HG03575 (cell line): ENCODE measurements around the gene CCL7.

Experiments used
- ATAC-seq: cut with Tn5 transposase; IDR thresholded peaks from one replicate; pipeline ENCODE4 v1.9.1; 2021; ENCODE audit not compliant: unreplicated experiment, insufficient number of reproducible peaks, low FRiP score; ENCODE audit errors: extremely low read depth

CCL7 gene

DNA sequence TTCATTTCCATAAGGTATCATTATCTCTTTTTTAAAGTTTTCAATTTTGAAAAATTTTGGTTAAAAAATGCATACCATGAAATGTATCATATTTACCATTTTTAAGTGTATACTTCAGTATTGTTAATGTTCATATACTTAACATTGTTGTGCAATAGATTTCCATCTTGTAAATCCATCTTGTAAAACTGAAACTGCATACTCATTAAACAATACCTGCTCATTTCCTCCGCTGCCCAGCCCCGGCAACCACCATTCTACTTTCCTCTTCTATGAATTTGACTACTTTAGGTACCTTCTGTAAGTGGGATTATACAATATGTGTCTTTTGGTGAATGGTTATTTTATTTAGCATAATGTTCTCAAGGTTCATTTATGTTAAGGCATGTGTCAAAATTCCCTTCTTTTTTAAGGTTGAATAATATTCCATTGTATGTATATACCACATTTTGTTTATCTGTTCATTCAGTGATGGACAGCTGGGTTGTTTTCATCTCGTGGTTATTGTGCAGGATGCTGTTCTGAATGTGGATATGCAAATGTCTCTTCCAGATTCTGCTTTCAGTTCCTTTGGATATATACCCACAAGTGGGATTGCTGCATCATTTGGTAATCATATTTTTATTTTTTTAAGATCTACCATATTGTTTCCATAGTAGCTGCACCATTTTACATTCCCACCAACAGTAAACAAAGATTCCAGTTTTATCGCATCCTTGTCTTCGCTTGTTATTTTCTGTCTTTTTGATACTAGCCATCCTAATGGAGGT lies 8.3 kb upstream of the CCL7 start:
- ATAC-seq = no peak

DNA sequence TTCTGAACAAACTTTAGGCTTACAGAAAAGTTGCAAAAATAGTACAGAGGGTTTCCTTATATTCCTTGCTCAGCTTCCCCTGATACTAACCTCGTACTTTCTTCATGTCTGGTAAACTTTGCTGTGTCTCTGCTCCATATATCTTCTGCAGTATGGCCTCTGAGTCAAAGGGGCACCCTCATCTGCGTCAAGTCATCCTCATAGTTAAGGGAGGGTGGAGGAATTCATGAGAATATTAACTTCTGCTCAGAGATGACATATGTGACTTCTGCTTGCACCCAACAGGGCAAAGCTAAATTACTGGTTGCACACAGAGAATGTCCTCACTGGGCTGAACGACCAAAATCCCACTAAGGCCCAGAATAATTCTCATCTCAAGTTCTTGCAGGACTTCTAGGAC lies 4.3 kb upstream of the CCL7 start:
- ATAC-seq = no peak

DNA sequence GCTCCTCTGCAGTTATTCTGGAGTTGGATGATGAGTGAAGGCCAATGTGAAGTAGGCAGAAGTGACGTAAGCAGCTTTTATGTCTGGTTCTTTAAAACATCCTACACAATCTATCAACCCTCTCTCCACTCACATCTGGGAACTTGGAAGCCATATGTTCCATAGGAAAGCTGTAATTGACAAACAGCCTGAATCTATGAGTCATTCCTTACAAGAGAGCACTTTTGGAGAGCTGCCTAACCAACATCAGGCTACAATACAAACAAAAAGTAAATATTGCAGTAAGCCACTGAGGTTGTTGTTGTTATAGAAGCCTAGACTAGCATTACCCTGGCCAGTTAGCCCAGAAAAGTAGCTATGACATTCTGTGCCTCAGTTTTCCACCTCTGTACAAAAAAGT lies 5.9 kb downstream of the CCL7 start:
- no peak for ATAC-seq

DNA sequence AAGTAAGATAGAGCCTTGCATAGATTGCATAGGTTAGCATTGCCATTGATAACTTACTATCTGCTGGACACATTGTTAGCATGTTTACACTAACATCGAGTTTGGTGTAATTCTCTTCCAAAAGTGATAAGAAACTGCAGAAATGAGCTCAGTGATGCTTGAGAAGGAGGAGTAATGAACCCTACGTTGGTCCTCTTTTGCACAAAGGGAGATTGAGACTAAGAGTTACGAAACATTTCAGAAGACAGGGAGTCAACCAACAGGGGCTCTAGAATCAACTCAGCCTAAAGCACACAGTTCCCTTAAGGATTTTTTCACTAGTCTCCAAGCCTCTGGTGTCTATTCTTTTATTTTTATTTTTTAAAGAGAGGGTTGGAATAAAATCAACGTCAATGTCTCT lies 6.8 kb downstream of the CCL7 start:
- no peak for ATAC-seq

DNA sequence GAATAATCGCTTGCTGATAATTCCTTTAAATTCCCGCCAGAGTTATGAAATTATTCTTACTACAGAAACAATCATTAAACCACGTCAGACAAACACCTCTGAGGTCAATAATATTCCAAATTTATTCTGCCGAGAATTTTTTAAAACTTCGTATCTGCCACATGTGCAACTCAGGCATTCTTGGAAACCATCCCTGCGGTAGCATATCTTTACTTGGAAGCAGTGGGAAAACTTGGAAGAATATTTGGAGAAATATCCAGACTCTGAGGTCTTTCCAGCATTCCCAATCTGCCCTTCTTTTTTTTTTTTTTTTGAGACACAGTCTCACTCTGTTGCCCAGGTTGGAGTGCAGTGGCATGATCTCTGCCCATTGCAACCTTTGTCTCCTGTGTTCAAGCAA lies 13.6 kb downstream of the CCL7 start:
- ATAC-seq = no peak

DNA sequence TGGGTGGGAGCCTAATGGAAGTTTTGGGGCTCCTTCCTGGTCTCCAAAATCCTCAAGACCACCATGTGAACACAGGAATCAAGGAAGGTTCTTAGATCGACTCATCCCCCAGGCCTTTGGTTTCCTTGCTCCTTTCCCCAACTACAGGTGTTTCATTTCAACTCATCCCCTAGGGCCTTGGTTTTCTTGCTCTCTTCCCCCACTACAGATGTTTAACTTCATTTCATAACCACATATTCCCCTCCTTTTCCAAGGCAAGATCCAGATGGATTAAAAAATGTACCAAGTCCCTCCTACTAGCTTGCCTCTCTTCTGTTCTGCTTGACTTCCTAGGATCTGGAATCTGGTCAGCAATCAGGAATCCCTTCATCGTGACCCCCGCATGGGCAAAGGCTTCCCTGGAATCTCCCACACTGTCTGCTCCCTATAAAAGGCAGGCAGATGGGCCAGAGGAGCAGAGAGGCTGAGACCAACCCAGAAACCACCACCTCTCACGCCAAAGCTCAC lies 15.3 kb downstream of the CCL7 start, which contains the start of gene CCL11:
CCL11 (plus strand) TSS at position 457 of the 507 bp plus-strand sequence. CDS start 67 bp downstream, outside the sequence.
- ATAC-seq = no peak

DNA sequence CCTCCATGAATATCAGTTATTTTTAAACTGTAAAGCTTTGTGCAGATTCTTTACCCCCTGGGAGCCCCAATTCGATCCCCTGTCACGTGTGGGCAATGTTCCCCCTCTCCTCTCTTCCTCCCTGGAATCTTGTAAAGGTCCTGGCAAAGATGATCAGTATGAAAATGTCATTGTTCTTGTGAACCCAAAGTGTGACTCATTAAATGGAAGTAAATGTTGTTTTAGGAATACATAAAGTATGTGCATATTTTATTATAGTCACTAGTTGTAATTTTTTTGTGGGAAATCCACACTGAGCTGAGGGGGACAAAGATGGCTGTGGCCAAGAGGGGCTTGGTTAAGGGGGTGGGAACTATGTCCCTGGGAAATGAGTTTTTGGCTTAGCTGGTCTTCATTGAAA lies 17.9 kb downstream of the CCL7 start:
- no peak for ATAC-seq

DNA sequence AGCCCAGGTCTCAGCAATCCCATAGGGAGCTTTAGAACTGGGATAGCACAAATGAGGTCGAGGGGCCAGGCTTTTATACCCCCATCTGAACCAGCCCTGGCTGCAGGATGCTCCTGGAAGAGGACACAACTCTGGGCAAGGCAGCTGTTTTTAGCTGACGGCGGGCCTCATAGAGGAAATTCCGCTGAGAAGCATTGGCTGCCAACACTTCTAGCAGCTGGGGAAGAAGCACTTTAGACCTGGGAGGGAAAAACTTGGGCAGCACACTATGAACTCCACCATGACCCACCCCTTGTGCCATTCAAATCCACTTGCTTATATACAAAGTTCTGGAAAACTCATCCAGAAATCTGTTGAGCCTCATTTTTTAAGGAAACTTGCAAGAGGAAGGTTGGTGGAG lies 20.6 kb downstream of the CCL7 start:
- no peak for ATAC-seq

DNA sequence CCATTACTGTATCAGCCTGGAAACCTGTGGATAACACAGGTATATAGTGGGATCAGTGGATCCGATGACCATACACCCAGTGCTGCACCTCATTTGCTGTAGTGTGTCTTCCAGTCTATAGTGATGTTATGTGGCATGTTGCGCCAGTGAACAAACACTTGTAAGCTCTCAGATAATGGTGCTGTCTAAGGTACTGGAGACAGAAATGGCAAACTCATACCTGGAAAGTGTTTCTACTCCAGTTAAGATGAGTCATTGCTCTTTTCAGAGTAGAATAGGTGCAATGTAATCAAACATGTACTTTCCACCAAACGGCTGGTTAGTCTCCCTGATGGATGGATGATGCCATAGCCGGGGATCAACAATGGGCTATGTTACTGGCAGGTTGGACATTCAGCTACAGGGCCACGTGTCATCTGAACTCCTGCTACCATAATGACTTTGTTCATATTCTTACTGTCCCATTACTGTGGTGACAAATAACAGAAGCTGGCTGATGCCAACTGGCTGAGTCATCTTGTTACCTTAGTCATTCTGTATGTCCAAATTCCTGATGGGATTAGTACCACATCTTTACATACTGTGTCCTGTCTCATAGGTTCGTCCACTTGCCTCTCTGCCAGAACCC lies 21.8 kb downstream of the CCL7 start:
- ATAC-seq = no peak

DNA sequence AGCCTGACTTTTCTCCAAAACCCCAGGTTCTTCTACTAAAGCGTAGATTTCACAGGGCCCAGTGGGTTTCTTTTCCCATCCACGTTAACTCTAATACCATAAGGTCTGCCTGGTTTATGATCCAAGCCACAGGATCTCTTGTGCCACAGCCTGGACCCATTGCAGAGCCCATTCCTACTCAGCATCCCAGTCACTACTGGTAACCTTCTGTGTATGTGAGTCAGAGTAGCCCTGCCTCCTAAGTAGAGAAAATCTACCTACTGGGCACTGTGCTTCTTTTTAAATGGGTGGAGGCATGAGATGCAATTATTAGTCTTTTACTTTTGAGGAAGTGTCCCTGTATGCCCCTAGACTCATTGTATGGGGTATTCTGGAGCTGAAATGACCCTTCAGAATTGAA lies 29.0 kb downstream of the CCL7 start:
- ATAC-seq = no peak

DNA sequence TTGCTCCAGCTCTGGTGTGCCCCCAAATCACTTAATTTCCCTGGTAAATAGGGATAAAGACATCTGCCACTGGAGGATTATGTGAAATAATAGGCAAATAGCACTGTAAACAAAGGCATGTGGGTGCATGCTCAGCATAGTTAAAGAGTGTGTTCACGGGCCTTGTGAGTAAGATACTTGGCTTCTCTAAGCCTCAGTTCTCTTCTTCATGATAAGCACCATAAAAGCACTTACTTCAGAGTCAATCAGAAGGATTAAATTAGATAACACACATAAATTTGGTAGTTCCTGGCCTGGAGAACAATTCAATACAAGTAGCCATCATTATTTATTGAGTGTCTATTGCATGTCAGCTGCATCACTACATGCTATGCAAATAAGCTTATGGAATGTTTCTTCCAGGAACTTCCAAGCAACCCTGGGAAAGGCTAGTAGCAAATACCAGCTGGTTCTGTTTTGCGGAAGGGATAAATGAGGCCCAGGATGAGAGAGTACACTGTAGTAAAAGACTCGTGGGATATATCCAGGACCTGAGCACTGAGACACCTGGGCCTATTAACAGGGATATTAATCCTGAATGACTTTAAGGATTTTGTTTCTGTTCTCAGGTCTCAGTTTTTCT lies 30.0 kb downstream of the CCL7 start:
- no peak for ATAC-seq

DNA sequence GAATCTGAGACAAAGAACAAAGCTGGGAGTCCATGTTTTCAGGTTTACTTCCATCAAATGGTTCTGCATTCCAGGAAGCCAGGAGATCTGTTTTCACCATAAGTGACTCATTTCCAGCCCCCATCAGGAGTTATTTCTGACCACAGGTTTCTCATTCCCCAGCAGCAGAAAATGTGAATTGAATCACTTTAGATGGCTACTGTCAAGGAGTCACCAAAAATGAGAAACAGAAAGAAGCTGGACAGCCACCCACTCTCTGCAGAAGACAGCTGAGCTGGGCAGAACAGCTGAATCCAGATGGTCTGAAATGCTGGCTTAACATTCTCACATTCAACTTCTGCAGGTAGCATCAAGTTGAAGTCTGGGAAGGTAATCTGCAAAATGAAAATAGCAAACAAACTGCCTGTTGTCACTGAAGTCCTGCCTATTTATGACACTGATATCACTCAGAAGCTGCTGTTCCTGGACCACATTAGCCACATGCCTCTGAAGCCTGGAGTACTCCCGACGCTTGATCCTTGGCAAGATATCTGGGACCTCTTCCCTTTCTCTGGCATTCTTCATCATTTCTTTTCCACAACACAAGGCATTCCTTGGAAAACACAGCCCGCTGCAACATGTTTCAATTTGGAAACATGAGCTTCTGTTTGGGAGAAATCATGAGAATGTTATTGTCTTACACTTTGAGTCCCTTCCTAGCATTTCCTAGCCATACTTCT lies 30.8 kb downstream of the CCL7 start:
- no peak for ATAC-seq

DNA sequence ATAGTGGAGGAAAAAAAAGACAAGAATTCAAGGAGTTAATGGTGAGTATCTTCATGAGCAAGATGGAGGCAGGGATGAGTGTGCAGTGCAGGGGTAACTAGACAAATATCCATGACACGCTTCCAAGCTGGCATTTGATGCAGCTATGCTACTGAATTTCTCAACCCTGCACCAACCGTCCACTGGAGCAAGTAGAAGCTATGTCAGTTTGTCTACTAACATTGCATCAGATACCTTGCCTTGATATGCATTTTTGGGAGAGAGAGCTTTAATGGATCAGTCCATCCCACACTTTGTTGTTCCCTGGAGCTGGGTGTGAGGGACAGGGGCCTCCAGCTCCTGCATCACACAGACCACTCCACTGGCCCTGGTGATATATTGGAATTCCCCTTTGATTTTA lies 32.0 kb downstream of the CCL7 start:
- ATAC-seq = no peak

DNA sequence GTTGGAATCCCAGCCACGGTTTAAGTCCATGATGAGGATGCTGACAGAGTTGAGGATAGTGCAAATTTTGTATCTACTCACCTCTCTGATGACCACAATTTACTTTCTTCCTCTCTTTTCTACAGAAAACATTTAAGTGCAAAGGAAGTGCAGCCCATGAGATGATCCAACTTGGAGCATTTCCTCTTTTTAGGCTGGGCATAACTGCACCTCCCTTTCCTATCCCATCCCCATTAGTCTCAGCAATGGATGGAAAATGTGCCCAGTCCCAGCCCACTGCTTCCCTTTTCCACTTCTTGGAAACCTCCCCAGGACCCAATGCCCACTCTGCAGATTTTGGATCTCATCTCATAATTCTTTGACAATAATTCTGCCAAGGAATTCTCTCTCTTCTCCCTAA lies 32.6 kb downstream of the CCL7 start:
- ATAC-seq = no peak

DNA sequence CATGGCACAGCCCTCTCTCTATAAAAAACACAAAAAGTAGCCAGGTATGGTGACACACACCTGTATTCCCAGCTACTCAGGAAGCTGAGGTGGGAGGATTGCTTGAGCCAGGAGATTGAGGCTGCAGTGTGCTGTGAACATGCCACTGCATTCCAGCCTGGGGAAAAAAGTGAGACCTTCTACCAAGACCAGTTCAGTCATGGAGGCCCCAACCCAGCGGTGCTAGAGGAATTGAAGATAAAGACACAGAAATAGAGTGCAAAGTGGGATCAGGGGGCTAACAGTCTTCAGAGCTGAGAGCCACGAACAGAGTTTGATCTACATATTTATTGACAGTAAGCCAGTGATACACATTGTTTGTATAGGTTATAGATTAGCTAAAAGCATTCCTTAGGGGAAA lies 33.6 kb downstream of the CCL7 start:
- ATAC-seq = no peak

DNA sequence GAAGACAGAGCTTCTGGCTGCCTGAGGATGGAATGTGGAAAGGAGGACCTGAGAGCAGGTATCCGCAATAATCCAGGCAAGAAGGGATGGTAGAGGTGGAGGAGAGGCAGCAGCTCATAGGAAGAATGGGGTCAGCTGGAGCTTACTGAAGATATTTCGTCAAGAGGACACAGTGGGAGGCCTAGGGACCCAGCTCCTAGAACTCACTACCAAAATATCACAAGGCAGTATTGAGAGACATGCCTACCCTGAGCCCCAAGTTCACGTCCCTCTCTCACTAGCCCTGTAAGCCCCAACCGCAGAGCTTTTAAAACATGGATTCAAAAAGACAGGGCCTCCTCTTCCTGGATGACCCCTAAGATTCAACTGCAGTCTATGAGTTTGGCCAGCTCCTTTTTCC lies 35.0 kb downstream of the CCL7 start:
- ATAC-seq = no peak

DNA sequence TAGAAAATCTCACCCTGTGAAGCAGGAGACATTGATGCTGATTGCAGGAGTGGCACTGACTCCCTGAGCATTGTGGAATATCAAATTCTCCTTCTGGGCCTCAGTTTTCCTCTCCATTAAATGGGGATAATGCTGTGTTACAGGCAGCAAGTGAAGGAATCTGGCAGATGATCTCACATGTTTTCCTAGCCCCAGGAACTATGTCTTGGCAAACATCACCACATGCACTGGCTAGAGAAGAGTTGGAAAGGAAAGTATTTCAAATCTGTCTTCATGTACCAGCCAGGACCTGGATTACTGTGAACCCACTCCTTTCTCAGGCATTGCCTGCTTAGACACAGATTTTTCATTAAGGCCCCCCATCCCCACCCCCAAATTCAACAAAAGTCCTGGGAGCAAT lies 35.6 kb downstream of the CCL7 start:
- no peak for ATAC-seq

DNA sequence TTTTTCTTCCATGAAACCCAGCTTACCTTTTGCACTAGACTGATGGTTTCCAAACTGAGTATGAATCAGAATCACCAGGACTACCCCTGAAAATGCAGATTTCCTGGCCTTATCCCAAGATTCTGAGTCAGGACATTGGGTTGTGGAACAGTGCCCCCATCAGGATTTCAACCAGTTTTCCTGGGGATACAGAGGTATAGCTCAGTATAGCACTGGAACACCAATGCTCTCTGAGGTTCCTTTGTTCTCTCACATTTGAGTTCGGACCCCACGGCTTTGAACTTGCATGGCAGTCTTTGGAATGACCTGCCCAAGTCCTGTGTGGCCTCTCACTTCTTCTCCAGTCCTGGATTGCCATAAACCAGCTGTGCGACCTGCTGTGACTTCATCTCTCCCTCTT lies 36.4 kb downstream of the CCL7 start:
- ATAC-seq = no peak

DNA sequence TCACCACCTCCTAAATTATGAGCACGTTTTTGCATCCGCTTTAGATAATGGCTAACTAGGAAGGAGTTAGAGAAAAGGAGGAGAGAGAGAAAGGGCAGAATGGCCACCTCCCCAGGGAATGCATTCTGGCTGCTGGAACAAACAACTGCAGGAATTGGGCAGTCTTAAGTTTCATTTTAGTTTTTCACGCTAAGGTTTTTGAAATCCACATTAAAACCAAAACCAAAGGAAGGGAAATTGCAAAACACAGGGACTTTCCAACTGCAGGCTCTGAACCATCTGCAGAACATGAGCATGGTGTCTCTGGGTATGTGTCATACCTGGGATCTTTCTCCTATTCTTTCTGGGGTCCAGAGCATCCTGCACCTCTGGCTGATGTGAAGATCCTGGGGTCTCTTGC lies 37.1 kb downstream of the CCL7 start:
- no peak for ATAC-seq

DNA sequence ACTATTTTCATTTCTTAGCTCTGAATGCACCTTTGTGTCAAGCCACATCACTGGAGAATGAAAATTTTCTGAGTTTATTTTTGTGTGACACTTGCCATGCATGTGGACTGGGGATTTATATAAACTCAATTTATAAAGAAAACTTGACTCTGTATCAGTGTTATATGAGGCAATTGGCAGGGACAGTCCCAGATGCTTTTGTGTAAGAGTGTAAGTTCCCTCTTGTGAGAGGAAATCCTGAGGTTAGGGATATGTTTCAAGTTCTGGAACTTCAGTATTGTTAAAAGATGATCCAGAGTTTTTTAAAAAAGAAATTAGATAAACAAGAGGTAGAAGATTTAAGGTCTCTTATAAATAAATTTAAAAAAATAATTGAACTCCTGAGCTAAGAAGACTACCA lies 38.4 kb downstream of the CCL7 start:
- no peak for ATAC-seq
